Stimulated activated CD4-positive, alpha-beta T cell treated with anti-CD3 and anti-CD28 coated beads, TNF-alpha, amount 100 ng/mL, for 24 hours (primary cell): ENCODE results near the gene ATG4B.
A peak's percentile ranks its signal among the peaks of the same experiment; 100 is the strongest.
"Not testable (repeated sequence)": the region's sequence is repeated elsewhere in the genome, so short reads cannot be mapped to it uniquely, and the experiment has no call there.

Experiments
- DNase-seq, 3 experiments: peaks; one replicate each; pipeline ENCODE4 v3.0.0-alpha.2; 2020; ENCODE audit warnings: low read depth in 3 of 3

Gene ATG4B

GRCh38 chr2:241637018-241637794 lies at the start of gene ATG4B, which contains the start of gene THAP4:
TSS of gene ATG4B (plus strand) at chr2:241637693. CDS start at chr2:241637715, 22 bp downstream.
TSS of gene THAP4 (minus strand) at chr2:241637158. CDS start at chr2:241637017, 141 bp downstream.
- peak; percentile 49 to 76 (median 64) for DNase-seq

GRCh38 chr2:241589863-241590262 lies 47.6 kb upstream of the ATG4B start:
- not testable (repeated sequence) for DNase-seq

GRCh38 chr2:241590496-241591455 lies 46.7 kb upstream of the ATG4B start:
- not testable (repeated sequence) for DNase-seq

- no peak for DNase-seq
Observed at GRCh38 chr2:241592126-241592845, 45.2 kb upstream of the ATG4B start.

GRCh38 chr2:241593271-241593670 lies 44.2 kb upstream of the ATG4B start:
- no peak for DNase-seq

- DNase-seq: no peak
Observed at GRCh38 chr2:241595600-241596140, 41.8 kb upstream of the ATG4B start.

GRCh38 chr2:241597561-241597960 lies 39.9 kb upstream of the ATG4B start:
- DNase-seq: no peak

- DNase-seq: no peak
Observed at GRCh38 chr2:241598061-241598460, 39.4 kb upstream of the ATG4B start.

GRCh38 chr2:241598487-241598886 lies 39.0 kb upstream of the ATG4B start:
- no peak for DNase-seq

- DNase-seq: no peak
Observed at GRCh38 chr2:241599615-241600014, 37.9 kb upstream of the ATG4B start.

- DNase-seq: no peak
Observed at GRCh38 chr2:241601841-241602240, 35.7 kb upstream of the ATG4B start.

- no peak for DNase-seq
Observed at GRCh38 chr2:241602720-241603119, 34.8 kb upstream of the ATG4B start.

GRCh38 chr2:241603686-241604085 lies 33.8 kb upstream of the ATG4B start:
- no peak for DNase-seq

- DNase-seq: no peak
Observed at GRCh38 chr2:241606186-241606585, 31.3 kb upstream of the ATG4B start.

- DNase-seq: no peak
Observed at GRCh38 chr2:241607162-241607885, 30.2 kb upstream of the ATG4B start.

- DNase-seq: no peak
Observed at GRCh38 chr2:241608881-241609280, 28.6 kb upstream of the ATG4B start.

GRCh38 chr2:241609859-241610793 lies 27.4 kb upstream of the ATG4B start:
- peak; percentile 68 to 90 (median 83) for DNase-seq

- DNase-seq: no peak
Observed at GRCh38 chr2:241611062-241611461, 26.4 kb upstream of the ATG4B start.

- no peak for DNase-seq
Observed at GRCh38 chr2:241612156-241613016, 25.1 kb upstream of the ATG4B start.
